ENCODE results near the gene RPL34. TPM values are rescaled to one million over a fixed set of nuclear protein-coding genes. Genes with fewer than 3 reads are reported as not detected.
A peak's percentile ranks its signal among the peaks of the same experiment; 100 is the strongest.

The RPL34 gene
- total and polyA plus RNA-seq, 2 of the 4 experiments (the other 2 are of a cell fraction): 1,435 to 2,037 TPM

DNA sequence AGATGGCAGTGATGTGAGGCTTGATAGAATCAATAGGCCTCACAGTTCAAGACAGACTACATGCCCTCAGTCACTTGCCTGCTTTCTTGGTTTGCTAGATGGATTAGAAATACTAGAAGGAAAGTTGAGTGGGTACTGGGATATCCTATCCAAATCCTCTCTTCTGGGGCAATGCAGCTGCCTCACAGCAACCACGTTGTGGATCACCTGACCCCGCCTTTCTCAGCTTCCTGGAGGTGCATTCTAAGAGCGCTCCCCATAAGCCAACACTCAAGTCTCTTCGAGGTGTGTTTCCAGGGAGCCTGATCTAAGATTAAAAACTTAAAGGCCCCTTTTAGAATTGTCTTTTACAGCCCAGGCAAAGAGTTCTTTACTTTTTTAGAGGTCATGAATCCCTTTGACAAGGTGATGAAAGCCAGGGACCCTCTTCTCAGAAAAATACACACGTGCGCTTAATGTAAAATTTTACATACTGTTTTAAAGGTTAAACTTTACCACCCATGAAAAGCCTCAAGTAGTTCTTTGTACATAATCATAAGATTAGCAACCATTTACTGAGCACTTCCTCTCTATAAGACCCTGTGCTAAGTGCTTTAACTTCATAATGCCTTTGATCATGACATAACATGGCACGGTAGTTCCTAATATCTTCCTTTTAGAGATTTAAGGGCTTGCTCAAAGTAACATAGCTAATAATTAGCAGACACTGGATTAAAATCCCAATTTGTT lies 840 bp upstream of the RPL34 start:
- Histone ChIP-seq H3K4me2 (ENCODE audit: low read depth, low read length) (peak overlapping the region; percentile 74; the same call in 1 of the 2 replicates), H2BK20ac (ENCODE audit: low read depth, low read length) (no peak overlapping the region), H4K91ac (ENCODE audit: insufficient read depth, low read depth, low read length) (no peak overlapping the region), H3K4me3 (ENCODE audit: insufficient read depth, low read depth, low read length) (no peak overlapping the region), H3K23ac (ENCODE audit: low read depth, low read length) (no peak overlapping the region), H3K79me1 (ENCODE audit: low read depth in 1 of 2, low read length in 2 of 2) (peaks cover 11 to 33% of the 10 kb centered on the region in 2 experiments; a peak in 3 of 4 replicates), H3K14ac (replicated peaks; ENCODE audit: low read depth, low read length) (no peak overlapping the region), H3K4ac (ENCODE audit: low read depth, low read length) (no peak overlapping the region), H3K9me1 (ENCODE audit: insufficient read depth, low read length) (no peaks in the 10 kb centered on the region; the same call in 1 of the 2 replicates), H3K27ac (ENCODE audit: insufficient read depth, low read length) (no peak overlapping the region), H2BK5ac (ENCODE audit: low read depth, low read length, poor library complexity, severe bottlenecking) (no peak overlapping the region), H3K9me3 (ENCODE audit: control insufficient read depth, insufficient read depth, low read length) (no peaks in the 10 kb centered on the region), H3K27me3 (ENCODE audit: control insufficient read depth, insufficient read depth, low read length) (no peaks in the 10 kb centered on the region), H2BK120ac (ENCODE audit: low read depth, low read length) (no peak overlapping the region), H3K36me3 (ENCODE audit: control insufficient read depth, insufficient read depth, low read length) (peaks cover 18% of the 10 kb centered on the region), H3K56ac (ENCODE audit: extremely low read depth, insufficient read depth, low read length) (no peak overlapping the region), H4K20me1 (ENCODE audit: insufficient read depth, low read length) (peaks cover 38% of the 10 kb centered on the region), H3K18ac (ENCODE audit: low read depth, low read length) (no peak overlapping the region), H2AK9ac (replicated peaks; ENCODE audit: low read depth, low read length, poor library complexity) (no peak overlapping the region), H3K9ac (ENCODE audit: low read depth, low read length) (no peak overlapping the region), H3K4me1 (ENCODE audit: control insufficient read depth, insufficient read depth, low read length) (peaks cover 2% of the 10 kb centered on the region; the same call in 1 of the 2 replicates), H2BK15ac (ENCODE audit: low read depth, low read length) (no peak overlapping the region), H4K5ac (ENCODE audit: low read depth, low read length) (no peak overlapping the region), H2AFZ (replicated peaks; ENCODE audit: low read length, poor library complexity) (no peak overlapping the region), H2AK5ac (ENCODE audit: low read depth, low read length) (no peak overlapping the region), H4K8ac (ENCODE audit: low read depth in 2 of 2, low read length in 2 of 2) (peak overlapping the region; percentile 12 to 92; a peak in 3 of 4 replicates)
- TF ChIP-seq MAFK (IDR thresholded peaks at IDR 0.05; ENCODE audit: low read depth, low read length) (no peak), SMC3 (IDR thresholded peaks at IDR 0.05; ENCODE audit: low read depth, low read length) (no peak)
- CTCF ChIA-PET: interaction anchor here (0.9 kb wide), 1 partner anchor 18 kb away, joined by 3 read pairs; no protein-coding TSS in a partner anchor
- WGBS, 2 experiments (ENCODE audit: extremely low coverage in 2 of 2, insufficient read length in 1 of 2): 88% methylated on average over 4 of the region's 7 CpGs; no CpG with 5 or more reads in 1 of the 2 experiments
- in situ Hi-C loops (cut with MboI; ENCODE audit: low sequenced_read_pairs): no loop called here
- dilution Hi-C loops (cut with HindIII; ENCODE audit: low sequenced_read_pairs, unreplicated experiment): no loop called here
- intact Hi-C loops (cut with micrococcal nuclease): loop anchor here (1.0 kb wide), 1 partner anchor 32 kb away; no protein-coding TSS in a partner anchor
- ATAC-seq (ENCODE audit: low read depth) (no peak), DNase-seq (no peak)
- no TSS peak for BruUV-seq (replicated peaks)
- POLR2A ChIA-PET (ENCODE audit: unreplicated experiment): no interaction called here

Data from IMR-90 (cell line).